Vagina (tissue), 2 donors: Measurements from ENCODE around the gene BEST3. TPM values are rescaled to one million over a fixed set of nuclear protein-coding genes. Genes with fewer than 3 reads are reported as not detected.

ENCODE experiments used
- DNase-seq, 2 donors: peaks; one replicate each; pipeline ENCODE4 v3.0.0-alpha.2; 2017; ENCODE audit errors: extremely low spot score in 2 of 2
- H3K27ac ChIP-seq: fragments of 200-600 bp; sonication (generic); one replicate; pipeline ENCODE4 v1.5.1; 2019
- H3K27me3 ChIP-seq: fragments of 200-600 bp; sonication (generic); one replicate; pipeline ENCODE4 v1.5.1; 2019
- H3K36me3 ChIP-seq, 2 donors: fragments of 200-600 bp; sonication (generic); one replicate each; pipeline ENCODE4 v1.5.1; 2017 to 2019
- H3K4me1 ChIP-seq: fragments of 200-600 bp; sonication (generic); one replicate; pipeline ENCODE4 v1.5.1; 2019
- H3K4me3 ChIP-seq, 2 donors: fragments of 200-600 bp; sonication (generic); 1 replicate in 1 of 2; 2 replicates in 1 of 2; pipeline ENCODE4 v1.5.1; 2016 to 2019
- H3K9me3 ChIP-seq: fragments of 200-600 bp; sonication (generic); one replicate; pipeline ENCODE4 v1.5.1; 2019
- CTCF ChIP-seq, 3 experiments: fragments of 450-650 bp in 2 of 3; fragments of 200-600 bp in 1 of 3; sonication (generic) in 1 of 3; IDR thresholded peaks; one replicate each; pipeline ENCODE4 v1.5.1; 2017 to 2019; ENCODE audit warnings: antibody characterized with exemption in 3 of 3, mild to moderate bottlenecking in 2 of 3, moderate library complexity in 2 of 3
- POLR2A ChIP-seq, 2 donors: fragments of 450-650 bp; IDR thresholded peaks; one replicate each; pipeline ENCODE4 v1.6.1; 2017; ENCODE audit warnings: antibody characterized with exemption in 2 of 2, mild to moderate bottlenecking in 2 of 2, moderate library complexity in 2 of 2
- POLR2AphosphoS5 ChIP-seq, 2 donors: sonication (generic); formaldehyde crosslinking; IDR thresholded peaks; one replicate each; pipeline ENCODE4 v1.9.0; 2017; ENCODE audit warnings: antibody characterized with exemption in 2 of 2, mild to moderate bottlenecking in 2 of 2, low read depth in 1 of 2; ENCODE audit not compliant: insufficient read depth in 1 of 2
- intact Hi-C: fragments of 100-400 bp; cut with DNase I; formaldehyde crosslinking; loops from one replicate; pipeline ENCODE4 v1.15.1; 2023
- total RNA-seq: library from RNA; depleted of rRNA; stranded (reverse); fragments of >200 nt; gene quantifications from one replicate; pipeline ENCODE4 v1.2.3, GENCODE V29; 2016

The BEST3 gene
- total RNA-seq, 1 donor from 2014 or later, result not detected

- Histone ChIP-seq H3K27me3 (no peaks in the 10 kb centered on the region), H3K4me1 (no peaks in the 10 kb centered on the region), H3K36me3 (no peaks in the 10 kb centered on the region), H3K27ac (no peak overlapping the region), H3K9me3 (no peaks in the 10 kb centered on the region), H3K4me3 (no peak overlapping the region)
- TF ChIP-seq POLR2AphosphoS5 (IDR thresholded peaks at IDR 0.05; ENCODE audit: insufficient read depth in 1 of 2, low read depth in 1 of 2) (no peak), POLR2A (IDR thresholded peaks at IDR 0.05) (no peak), CTCF (IDR thresholded peaks at IDR 0.05) (no peak)
- DNase-seq, result no peak
- intact Hi-C loops, result no loop called here
Observed at GRCh38 chr12:69682110-69682755, 16.9 kb downstream of the BEST3 start.

GRCh38 chr12:69679119-69679518 is 20.0 kb downstream of the BEST3 start:
- Histone ChIP-seq H3K4me1 (no peaks in the 10 kb centered on the region), H3K27ac (no peak overlapping the region), H3K36me3 (no peaks in the 10 kb centered on the region), H3K9me3 (no peaks in the 10 kb centered on the region), H3K4me3 (no peak overlapping the region), H3K27me3 (no peaks in the 10 kb centered on the region)
- TF ChIP-seq POLR2AphosphoS5 (IDR thresholded peaks at IDR 0.05; ENCODE audit: insufficient read depth in 1 of 2, low read depth in 1 of 2) (no peak), POLR2A (IDR thresholded peaks at IDR 0.05) (no peak), CTCF (IDR thresholded peaks at IDR 0.05) (no peak)
- no peak for DNase-seq
- intact Hi-C loops, result no loop called here

GRCh38 chr12:69676257-69677012 is 22.7 kb downstream of the BEST3 start:
- DNase-seq, result no peak
- intact Hi-C loops, result no loop called here
- Histone ChIP-seq H3K36me3 (no peaks in the 10 kb centered on the region), H3K4me3 (no peak overlapping the region), H3K9me3 (no peaks in the 10 kb centered on the region), H3K4me1 (no peaks in the 10 kb centered on the region), H3K27me3 (no peaks in the 10 kb centered on the region), H3K27ac (no peak overlapping the region)
- TF ChIP-seq POLR2AphosphoS5 (IDR thresholded peaks at IDR 0.05; ENCODE audit: insufficient read depth in 1 of 2, low read depth in 1 of 2) (no peak), POLR2A (IDR thresholded peaks at IDR 0.05) (no peak), CTCF (IDR thresholded peaks at IDR 0.05) (no peak)

- no peak for DNase-seq
- no peaks in the 10 kb centered on the region for H3K9me3 ChIP-seq
- TF ChIP-seq POLR2AphosphoS5 (IDR thresholded peaks at IDR 0.05; ENCODE audit: insufficient read depth in 1 of 2, low read depth in 1 of 2) (no peak), CTCF (IDR thresholded peaks at IDR 0.05) (no peak), POLR2A (IDR thresholded peaks at IDR 0.05) (no peak)
- no peaks in the 10 kb centered on the region for H3K27me3 ChIP-seq
- H3K4me3 ChIP-seq, result no peak overlapping the region
- no peaks in the 10 kb centered on the region for H3K4me1 ChIP-seq
- intact Hi-C loops, result no loop called here
- no peak overlapping the region for H3K27ac ChIP-seq
- no peaks in the 10 kb centered on the region for H3K36me3 ChIP-seq
Observed at GRCh38 chr12:69672195-69672594, 26.9 kb downstream of the BEST3 start.

- Histone ChIP-seq H3K27me3 (no peaks in the 10 kb centered on the region), H3K9me3 (no peaks in the 10 kb centered on the region), H3K36me3 (no peaks in the 10 kb centered on the region), H3K27ac (no peak overlapping the region), H3K4me1 (no peaks in the 10 kb centered on the region), H3K4me3 (no peak overlapping the region)
- no peak for DNase-seq
- intact Hi-C loops, result no loop called here
- TF ChIP-seq POLR2A (IDR thresholded peaks at IDR 0.05) (no peak), POLR2AphosphoS5 (IDR thresholded peaks at IDR 0.05; ENCODE audit: insufficient read depth in 1 of 2, low read depth in 1 of 2) (no peak), CTCF (IDR thresholded peaks at IDR 0.05) (no peak)
Observed at GRCh38 chr12:69671597-69671996, 27.5 kb downstream of the BEST3 start.
